Trophoblast cell (in vitro differentiated cells and primary cell): ENCODE measurements around the gene GLIS2.

Experiments
- DNase-seq, 2 donors: peaks; one replicate each; pipeline ENCODE4 v3.0.0-alpha.2; 2016
- H2AFZ ChIP-seq: 2 replicates; pipeline ENCODE4 v1.6.1; 2013; ENCODE audit warnings: low read length, moderate library complexity, mild to moderate bottlenecking; ENCODE audit not compliant: insufficient read depth, poor library complexity
- H2AK5ac ChIP-seq: 2 replicates; pipeline ENCODE4 v1.6.1; 2013; ENCODE audit warnings: mild to moderate bottlenecking, low read length
- H2BK120ac ChIP-seq: 2 replicates; pipeline ENCODE4 v1.6.1; 2013; ENCODE audit warnings: low read length, mild to moderate bottlenecking, moderate library complexity; ENCODE audit not compliant: insufficient read depth, poor library complexity
- H2BK12ac ChIP-seq: 2 replicates; pipeline ENCODE4 v1.6.1; 2013; ENCODE audit warnings: mild to moderate bottlenecking, low read length, moderate library complexity
- H2BK5ac ChIP-seq: 2 replicates; pipeline ENCODE4 v1.6.1; 2013; ENCODE audit warnings: low read length, low read depth, moderate library complexity, mild to moderate bottlenecking; ENCODE audit not compliant: poor library complexity
- H3K14ac ChIP-seq: 2 replicates; pipeline ENCODE4 v1.6.1; 2013; ENCODE audit warnings: mild to moderate bottlenecking, low read length
- H3K18ac ChIP-seq: 2 replicates; pipeline ENCODE4 v1.6.1; 2013; ENCODE audit warnings: mild to moderate bottlenecking, low read length
- H3K23ac ChIP-seq: 2 replicates; pipeline ENCODE4 v1.6.1; 2013; ENCODE audit warnings: low read length
- H3K27ac ChIP-seq: 2 replicates; pipeline ENCODE4 v1.5.1; 2013; ENCODE audit warnings: low read depth, mild to moderate bottlenecking, inconsistent platforms, low read length, moderate library complexity
- H3K27me3 ChIP-seq: 2 replicates; pipeline ENCODE4 v1.6.1; 2013; ENCODE audit warnings: inconsistent platforms, mild to moderate bottlenecking, low read length, moderate library complexity; ENCODE audit not compliant: insufficient read depth
- H3K36me3 ChIP-seq, 2 experiments: 1 replicate in 1 of 2; 2 replicates in 1 of 2; pipeline ENCODE4 v1.6.1; 2013; ENCODE audit warnings: low read length in 2 of 2, mild to moderate bottlenecking in 2 of 2, moderate library complexity in 1 of 2; ENCODE audit not compliant: insufficient read depth in 2 of 2, control insufficient read depth in 1 of 2
- H3K4ac ChIP-seq: 2 replicates; pipeline ENCODE4 v1.6.1; 2013; ENCODE audit warnings: low read depth, mild to moderate bottlenecking, low read length, moderate library complexity
- H3K4me1 ChIP-seq, 2 experiments: 1 replicate in 1 of 2; 2 replicates in 1 of 2; pipeline ENCODE4 v1.6.1; 2013; ENCODE audit warnings: low read length in 2 of 2, mild to moderate bottlenecking in 2 of 2, moderate library complexity in 1 of 2; ENCODE audit not compliant: insufficient read depth in 2 of 2, control insufficient read depth in 1 of 2
- H3K4me2 ChIP-seq: 2 replicates; pipeline ENCODE4 v1.6.1; 2013; ENCODE audit warnings: inconsistent platforms, mild to moderate bottlenecking, low read length, moderate library complexity
- H3K4me3 ChIP-seq: 2 replicates; pipeline ENCODE4 v1.5.1; 2013; ENCODE audit warnings: mild to moderate bottlenecking, low read depth, low read length, inconsistent platforms
- H3K79me1 ChIP-seq: one replicate; pipeline ENCODE4 v1.6.1; 2013; ENCODE audit warnings: low read length
- H3K79me2 ChIP-seq: 2 replicates; pipeline ENCODE4 v1.6.1; 2013; ENCODE audit warnings: low read length, mild to moderate bottlenecking; ENCODE audit not compliant: control insufficient read depth, insufficient read depth, poor library complexity
- H3K9ac ChIP-seq: 2 replicates; pipeline ENCODE4 v1.6.1; 2013; ENCODE audit warnings: mild to moderate bottlenecking, low read length
- H3K9me3 ChIP-seq: 2 replicates; pipeline ENCODE4 v1.6.1; 2013; ENCODE audit warnings: low read depth, mild to moderate bottlenecking, control low read depth, inconsistent platforms, low read length; ENCODE audit not compliant: insufficient read depth
- H4K12ac ChIP-seq: 2 replicates; pipeline ENCODE4 v1.6.1; 2013; ENCODE audit warnings: low read depth, mild to moderate bottlenecking, low read length, moderate library complexity
- H4K8ac ChIP-seq: 2 replicates; pipeline ENCODE4 v1.6.1; 2013; ENCODE audit warnings: low read depth, mild to moderate bottlenecking, low read length, moderate library complexity
- H4K91ac ChIP-seq: one replicate; pipeline ENCODE4 v1.6.1; 2013; ENCODE audit warnings: low read depth, mild to moderate bottlenecking, low read length, moderate library complexity
- whole genome bisulfite sequencing: extraction: QIAGEN DNeasy Blood & Tissue Kit; methylation state at CpG from one replicate; pipeline ENCODE4 v1.1.7; 2013; ENCODE audit warnings: missing lambda C conversion rate; ENCODE audit not compliant: insufficient read length, insufficient coverage; ENCODE audit errors: extremely low coverage; 5-methylcytosine and 5-hydroxymethylcytosine counted together

GLIS2 gene

DNA sequence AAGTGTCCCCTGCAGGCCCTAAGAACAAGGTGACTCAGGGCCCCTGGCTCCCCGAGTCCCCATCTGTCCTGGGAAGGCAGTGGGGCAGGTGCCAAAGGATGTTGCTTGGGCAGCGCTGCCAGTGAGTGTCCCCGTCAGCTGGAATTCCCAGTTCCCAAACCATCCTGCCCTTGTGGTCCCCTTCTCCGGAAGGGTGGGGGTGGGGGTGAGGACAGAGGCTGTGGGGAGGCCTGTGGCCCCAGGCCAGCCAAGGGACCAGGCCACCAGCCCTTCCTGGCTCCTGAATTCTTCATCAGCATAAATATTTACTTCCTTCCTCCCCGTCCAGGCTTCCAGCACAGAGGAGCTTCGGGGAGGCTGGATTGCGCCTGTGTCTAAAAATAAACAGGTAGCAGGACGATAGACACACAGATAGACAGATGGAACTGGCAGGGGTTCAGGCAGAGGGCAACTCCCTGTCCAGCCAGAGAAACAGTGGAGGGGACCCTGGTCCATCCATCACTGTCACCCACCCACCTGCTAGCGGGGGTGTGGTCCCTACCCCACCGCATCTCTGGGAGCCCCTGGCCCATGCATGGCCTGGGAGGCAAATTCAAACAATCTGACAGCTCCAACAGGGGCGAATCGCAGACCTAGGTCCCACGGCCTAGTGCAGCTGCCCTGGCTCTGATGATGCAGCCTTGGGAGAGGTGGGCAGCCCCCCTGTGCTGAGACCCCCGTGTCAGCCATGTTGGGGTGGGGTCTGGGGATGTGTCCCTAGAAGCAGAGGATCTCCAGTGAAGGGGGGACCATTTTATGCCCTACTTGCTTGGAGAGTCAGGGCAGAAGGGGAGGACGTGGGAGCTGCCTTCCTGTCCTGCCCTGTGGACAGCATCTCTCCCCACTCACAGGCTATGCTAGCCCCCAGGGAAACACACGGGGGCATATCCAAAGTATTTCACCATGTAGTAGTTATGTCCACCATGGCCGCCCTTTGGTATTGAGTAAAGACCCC is 13.2 kb downstream of the GLIS2 start:
- no CpG with 5 or more reads among the region's 17 CpGs for WGBS

GRCh38 chr16:4330277-4330874 is 14.5 kb downstream of the GLIS2 start:
- no peak overlapping the region for H4K91ac ChIP-seq

More for the DNA sequence above, 13.2 kb downstream of the GLIS2 start:
- Histone ChIP-seq H3K4me2 (no peak overlapping the region), H3K27me3 (no peaks in the 10 kb centered on the region), H3K4ac (peak overlapping the region; percentile 12), H3K9me3 (peaks cover 2% of the 10 kb centered on the region), H3K18ac (peak overlapping the region; percentile 36), H3K79me1 (peaks cover 4% of the 10 kb centered on the region), H4K91ac (peak overlapping the region; percentile 90), H2AK5ac (no peak overlapping the region), H2AFZ (peak overlapping the region; percentile 11), H3K9ac (no peak overlapping the region), H3K27ac (no peak overlapping the region), H3K4me3 (no peak overlapping the region), H3K4me1 (peaks cover 10 to 22% of the 10 kb centered on the region in 2 experiments), H3K23ac (no peak overlapping the region), H2BK12ac (no peak overlapping the region), H4K12ac (no peak overlapping the region), H3K79me2 (peaks cover 5% of the 10 kb centered on the region), H4K8ac (no peak overlapping the region), H3K36me3 (peaks cover 12 to 15% of the 10 kb centered on the region in 2 experiments), H2BK5ac (no peak overlapping the region), H2BK120ac (no peak overlapping the region), H3K14ac (peak overlapping the region; percentile 8)
- no peak for DNase-seq

DNA sequence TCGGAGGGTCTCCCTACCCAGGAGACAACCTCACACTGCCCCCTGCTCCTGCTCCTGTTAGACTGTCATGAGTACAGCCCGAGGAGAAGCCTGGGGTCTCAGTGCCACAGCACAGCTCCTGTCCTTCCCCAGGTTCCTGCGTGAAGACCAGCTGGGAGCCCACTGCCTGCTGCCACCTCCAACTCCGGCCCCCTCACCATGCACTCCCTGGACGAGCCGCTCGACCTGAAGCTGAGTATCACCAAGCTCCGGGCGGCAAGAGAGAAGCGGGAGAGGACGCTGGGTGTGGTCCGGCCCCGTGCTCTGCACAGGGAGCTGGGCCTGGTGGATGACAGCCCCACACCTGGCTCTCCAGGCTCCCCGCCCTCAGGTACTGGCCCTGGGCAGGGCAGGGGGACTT is 16.2 kb downstream of the GLIS2 start:
- H3K79me2 ChIP-seq, result peaks cover 5% of the 10 kb centered on the region
- H3K4me1 ChIP-seq, result peaks cover 6 to 17% of the 10 kb centered on the region in 2 experiments
- H2AK5ac ChIP-seq, result no peak overlapping the region
- no peak overlapping the region for H3K4ac ChIP-seq
- no peaks in the 10 kb centered on the region for H3K27me3 ChIP-seq
- peaks cover 4% of the 10 kb centered on the region for H3K79me1 ChIP-seq
- H2BK12ac ChIP-seq, result no peak overlapping the region
- peaks cover 2% of the 10 kb centered on the region for H3K9me3 ChIP-seq
- no peak for DNase-seq
- no peak overlapping the region for H3K4me3 ChIP-seq
- H4K8ac ChIP-seq, result no peak overlapping the region
- no peak overlapping the region for H3K18ac ChIP-seq
- H3K9ac ChIP-seq, result no peak overlapping the region
- no peak overlapping the region for H4K12ac ChIP-seq
- no peak overlapping the region for H2BK5ac ChIP-seq
- no peak overlapping the region for H2AFZ ChIP-seq
- H3K4me2 ChIP-seq, result no peak overlapping the region
- no peak overlapping the region for H4K91ac ChIP-seq
- H3K27ac ChIP-seq, result no peak overlapping the region
- peaks cover 33 to 36% of the 10 kb centered on the region in 2 experiments for H3K36me3 ChIP-seq
- no peak overlapping the region for H2BK120ac ChIP-seq
- H3K23ac ChIP-seq, result no peak overlapping the region
- no peak overlapping the region for H3K14ac ChIP-seq
- WGBS, result no CpG with 5 or more reads among the region's 14 CpGs

More at GRCh38 chr16:4330277-4330874, 14.5 kb downstream of the GLIS2 start:
- Histone ChIP-seq H3K23ac (no peak overlapping the region), H3K79me2 (peaks cover 5% of the 10 kb centered on the region), H3K27me3 (no peaks in the 10 kb centered on the region), H2AK5ac (no peak overlapping the region), H2AFZ (no peak overlapping the region), H3K18ac (no peak overlapping the region), H3K9me3 (peaks cover 2% of the 10 kb centered on the region), H3K4ac (no peak overlapping the region), H3K27ac (no peak overlapping the region), H3K4me1 (peaks cover 6 to 19% of the 10 kb centered on the region in 2 experiments), H3K14ac (no peak overlapping the region), H3K36me3 (peaks cover 21 to 24% of the 10 kb centered on the region in 2 experiments), H2BK12ac (no peak overlapping the region), H3K9ac (no peak overlapping the region), H3K4me2 (no peak overlapping the region), H4K8ac (no peak overlapping the region), H2BK120ac (no peak overlapping the region), H3K4me3 (no peak overlapping the region), H4K12ac (no peak overlapping the region), H2BK5ac (no peak overlapping the region), H3K79me1 (peaks cover 4% of the 10 kb centered on the region)
- DNase-seq, result peak; percentile 64 to 80
- no CpG with 5 or more reads among the region's 14 CpGs for WGBS

DNA sequence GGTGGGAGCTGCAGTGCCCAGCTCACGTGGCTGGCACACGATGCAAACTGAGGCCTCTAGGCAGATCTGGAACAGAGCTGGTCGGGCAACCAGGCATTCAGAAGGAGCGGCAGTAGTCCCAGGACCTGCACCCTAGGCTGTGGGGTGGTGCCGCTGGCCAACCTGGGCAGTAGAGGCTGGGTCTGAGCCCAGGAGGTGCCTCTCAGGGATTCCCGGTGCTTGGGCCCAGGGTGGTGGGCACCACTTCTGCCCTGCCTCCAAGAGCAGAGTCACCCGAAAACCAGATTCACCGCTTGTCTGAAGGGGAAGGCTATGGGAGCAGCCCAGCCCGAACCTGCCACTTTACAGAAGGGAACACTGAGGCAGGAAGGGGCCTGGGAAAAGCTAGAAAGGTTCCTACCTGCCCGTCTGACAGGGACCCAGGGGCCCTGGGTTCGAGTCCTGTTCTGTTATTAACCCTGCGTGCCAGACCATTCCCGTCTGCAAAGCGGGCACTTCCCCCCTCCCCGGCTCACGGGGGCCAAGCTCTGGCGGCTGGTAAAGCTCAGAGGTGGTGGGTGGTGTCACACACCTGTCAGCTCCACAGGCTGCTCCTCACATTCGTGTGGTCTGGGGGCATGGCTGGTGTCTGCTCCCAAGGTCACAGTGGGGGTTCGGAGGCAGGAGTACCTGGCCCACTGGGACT is 16.9 kb downstream of the GLIS2 start:
- Histone ChIP-seq H3K27me3 (no peaks in the 10 kb centered on the region), H3K4me2 (no peak overlapping the region), H3K18ac (no peak overlapping the region), H3K79me1 (peaks cover 3% of the 10 kb centered on the region), H4K12ac (no peak overlapping the region), H2AFZ (no peak overlapping the region), H2AK5ac (no peak overlapping the region), H3K14ac (no peak overlapping the region), H3K4me3 (no peak overlapping the region), H2BK12ac (no peak overlapping the region), H3K27ac (no peak overlapping the region), H3K36me3 (peaks cover 40 to 43% of the 10 kb centered on the region in 2 experiments), H2BK120ac (no peak overlapping the region), H3K9ac (no peak overlapping the region), H3K23ac (no peak overlapping the region), H4K91ac (no peak overlapping the region), H3K4ac (no peak overlapping the region), H4K8ac (no peak overlapping the region), H2BK5ac (no peak overlapping the region), H3K4me1 (peaks cover 6 to 13% of the 10 kb centered on the region in 2 experiments), H3K79me2 (peaks cover 5% of the 10 kb centered on the region), H3K9me3 (peaks cover 2% of the 10 kb centered on the region)
- WGBS, result no CpG with 5 or more reads among the region's 19 CpGs
- DNase-seq, result no peak
